ENCODE results near the gene NPL.

- TF ChIP-seq CTCF (IDR thresholded peaks at IDR 0.05; ENCODE audit: borderline replicate concordance, extremely low read depth, low read length, poor library complexity, severe bottlenecking), result no peak
- TF ChIP-seq EZH2 (IDR thresholded peaks at IDR 0.05; ENCODE audit: borderline replicate concordance, low read depth, low read length, severe bottlenecking), result no peak
Observed at GRCh38 chr1:182850319-182850718, 60.7 kb downstream of the NPL start.
